ENCODE results near the gene DCANP1. TPM values are rescaled to one million over a fixed set of nuclear protein-coding genes. Genes with fewer than 3 reads are reported as not detected.

DCANP1 gene
- polyA plus RNA-seq, 1 experiment: not detected

DNA sequence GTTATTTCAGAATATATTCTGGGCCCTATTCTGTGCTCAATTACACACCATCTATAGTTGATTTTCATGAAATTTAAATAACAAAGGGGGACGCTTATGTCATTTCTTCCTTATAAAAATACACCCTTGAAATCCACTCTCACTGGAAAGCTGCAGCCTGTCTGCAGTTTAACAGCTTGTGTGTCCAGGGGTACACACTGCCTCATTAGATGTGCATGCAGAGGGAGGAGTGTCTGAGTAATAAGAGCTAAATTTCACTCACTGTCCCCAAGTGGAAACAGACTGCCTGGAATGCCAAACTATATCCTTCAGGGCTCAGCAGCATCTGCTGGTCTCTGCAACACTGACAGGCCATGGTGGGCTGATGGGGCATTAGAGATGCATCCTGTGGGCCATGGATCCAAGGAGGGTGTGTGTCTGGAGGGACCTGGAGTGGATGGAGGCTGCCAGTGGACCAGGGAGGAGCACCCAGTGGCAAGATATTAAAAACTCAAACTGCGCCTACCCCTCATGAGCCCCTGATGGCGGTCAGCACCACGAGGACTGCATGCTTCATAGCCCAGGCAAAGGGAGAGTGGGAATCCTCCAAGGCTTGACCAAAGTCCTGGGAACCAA, 20.8 kb upstream of the DCANP1 start:
- no peak for DNase-seq (ENCODE audit: low read depth, low spot score)
- ChIA-PET POLR2A (no interaction called here), CTCF (interaction anchor here (0.6 to 28.4 kb wide), 2 partner anchors 64 to 91 kb away, joined by 3 to 1313 read pairs; no protein-coding TSS in a partner anchor)
- Histone ChIP-seq H3K4me3 (ENCODE audit: low read depth, low read length) (no peak overlapping the region), H3K27me3 (ENCODE audit: control insufficient read depth, insufficient read depth, low read length) (peaks cover 61% of the 10 kb centered on the region), H3K9me3 (ENCODE audit: control insufficient read depth, insufficient read depth, low read length) (no peaks in the 10 kb centered on the region), H3K27ac (ENCODE audit: low read depth, low read length) (no peak overlapping the region)
- TF ChIP-seq, protein P1, sequence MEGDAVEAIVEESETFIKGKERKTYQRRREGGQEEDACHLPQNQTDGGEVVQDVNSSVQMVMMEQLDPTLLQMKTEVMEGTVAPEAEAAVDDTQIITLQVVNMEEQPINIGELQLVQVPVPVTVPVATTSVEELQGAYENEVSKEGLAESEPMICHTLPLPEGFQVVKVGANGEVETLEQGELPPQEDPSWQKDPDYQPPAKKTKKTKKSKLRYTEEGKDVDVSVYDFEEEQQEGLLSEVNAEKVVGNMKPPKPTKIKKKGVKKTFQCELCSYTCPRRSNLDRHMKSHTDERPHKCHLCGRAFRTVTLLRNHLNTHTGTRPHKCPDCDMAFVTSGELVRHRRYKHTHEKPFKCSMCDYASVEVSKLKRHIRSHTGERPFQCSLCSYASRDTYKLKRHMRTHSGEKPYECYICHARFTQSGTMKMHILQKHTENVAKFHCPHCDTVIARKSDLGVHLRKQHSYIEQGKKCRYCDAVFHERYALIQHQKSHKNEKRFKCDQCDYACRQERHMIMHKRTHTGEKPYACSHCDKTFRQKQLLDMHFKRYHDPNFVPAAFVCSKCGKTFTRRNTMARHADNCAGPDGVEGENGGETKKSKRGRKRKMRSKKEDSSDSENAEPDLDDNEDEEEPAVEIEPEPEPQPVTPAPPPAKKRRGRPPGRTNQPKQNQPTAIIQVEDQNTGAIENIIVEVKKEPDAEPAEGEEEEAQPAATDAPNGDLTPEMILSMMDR (IDR thresholded peaks at IDR 0.05; ENCODE audit: low read depth, low read length): no peak

DNA sequence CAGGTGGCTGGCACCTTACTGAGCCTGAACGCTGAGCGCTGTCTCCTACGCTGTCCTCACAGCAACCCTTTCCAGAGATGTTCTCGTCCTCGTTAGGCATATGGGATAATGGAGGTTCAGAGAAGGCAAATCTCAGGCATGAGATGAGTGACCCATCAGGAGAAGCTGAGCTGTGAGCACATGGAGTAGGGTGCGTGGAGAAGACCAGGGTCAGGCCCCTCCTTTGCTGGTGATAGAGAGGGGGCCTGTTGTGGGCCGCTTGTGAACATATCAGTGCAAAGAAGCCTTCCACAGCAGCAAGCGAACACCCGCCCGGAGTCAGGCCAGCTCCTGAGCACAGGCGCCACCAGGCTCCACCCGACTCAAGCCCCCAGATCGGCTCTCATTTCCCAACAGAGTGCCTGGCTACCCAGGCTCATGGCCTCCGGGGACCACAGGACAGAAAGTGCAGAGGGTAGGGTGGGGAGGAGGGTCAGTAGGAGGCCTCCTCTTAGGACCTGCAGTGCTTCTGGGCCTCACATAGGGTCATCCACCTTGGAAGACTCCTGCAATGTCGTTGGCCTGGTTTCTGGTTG, 20.0 kb upstream of the DCANP1 start:
- Histone ChIP-seq H3K9me3 (ENCODE audit: control insufficient read depth, insufficient read depth, low read length) (no peaks in the 10 kb centered on the region), H3K4me3 (ENCODE audit: low read depth, low read length) (no peak overlapping the region), H3K27me3 (ENCODE audit: control insufficient read depth, insufficient read depth, low read length) (peaks cover 61% of the 10 kb centered on the region), H3K27ac (ENCODE audit: low read depth, low read length) (no peak overlapping the region)
- no peak for DNase-seq (ENCODE audit: low read depth, low spot score)
- TF ChIP-seq, protein P1 (IDR thresholded peaks at IDR 0.05; ENCODE audit: low read depth, low read length): no peak
- POLR2A ChIA-PET: interaction anchor here (1.7 kb wide), 1 partner anchor 85 kb away, joined by 5 read pairs; no protein-coding TSS in a partner anchor
- CTCF ChIA-PET: interaction anchor here (1.1 to 28.4 kb wide), 9 partner anchors 9 to 91 kb away, joined by 3 to 1313 read pairs (median 11); no protein-coding TSS in a partner anchor

DNA sequence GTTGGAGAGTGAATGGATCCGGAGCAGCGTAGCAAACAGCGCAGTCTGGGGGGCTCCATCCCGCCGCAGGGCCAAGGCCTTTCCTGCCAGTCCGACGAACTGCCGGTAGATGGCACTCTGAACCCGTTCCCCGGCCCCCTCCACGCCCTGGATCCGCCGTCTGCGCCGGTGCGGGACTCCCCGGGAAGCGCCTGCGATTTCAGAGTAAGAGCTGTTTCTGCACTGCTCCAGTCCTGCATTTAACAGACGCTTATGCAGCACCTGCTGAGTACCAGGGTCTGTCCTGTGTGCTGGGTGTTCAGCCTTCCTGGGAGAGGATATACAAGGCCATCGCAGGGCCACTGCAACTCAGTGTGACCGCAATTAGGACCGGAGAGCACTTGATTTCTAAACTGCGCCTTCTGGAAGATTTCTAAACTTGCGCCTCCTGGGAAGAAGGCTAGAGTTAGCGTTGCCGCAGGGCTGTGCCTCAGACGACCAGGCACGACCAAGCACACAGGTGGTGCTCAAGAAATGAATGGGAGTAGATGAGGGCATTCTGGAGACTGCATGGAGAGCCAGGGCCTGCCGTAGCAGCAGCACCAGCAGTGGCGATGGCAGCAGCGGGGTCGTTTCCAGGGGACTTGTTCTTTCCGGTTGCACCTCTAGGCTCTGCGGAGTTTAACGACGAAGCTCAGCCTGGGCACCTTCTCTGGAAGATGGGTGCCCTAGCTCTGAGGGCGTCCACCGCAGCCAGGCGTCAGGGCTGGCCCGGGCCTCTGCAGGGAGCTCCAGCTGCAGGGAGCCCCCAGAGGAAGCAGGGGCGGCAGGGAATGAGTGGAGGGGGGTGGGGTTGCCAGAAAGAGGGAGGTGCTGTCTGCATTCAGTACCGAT, 19.3 kb upstream of the DCANP1 start:
- Histone ChIP-seq H3K27me3 (ENCODE audit: control insufficient read depth, insufficient read depth, low read length) (peaks cover 58% of the 10 kb centered on the region), H3K9me3 (ENCODE audit: control insufficient read depth, insufficient read depth, low read length) (no peaks in the 10 kb centered on the region), H3K27ac (ENCODE audit: low read depth, low read length) (no peak overlapping the region), H3K4me3 (ENCODE audit: low read depth, low read length) (peak overlapping the region; percentile 17; the same call in 1 of the 2 replicates)
- ChIA-PET CTCF (interaction anchor here (0.6 to 28.4 kb wide), 34 partner anchors 9 to 621 kb away, joined by 3 to 1313 read pairs (median 4); partner anchors contain the start of genes CXCL14 and TIFAB), POLR2A (interaction anchor here (0.6 to 1.7 kb wide), 2 partner anchors 82 to 85 kb away, joined by 3 to 5 read pairs; no protein-coding TSS in a partner anchor)
- TF ChIP-seq, protein P1 (IDR thresholded peaks at IDR 0.05; ENCODE audit: low read depth, low read length): peak; percentile 87
- no peak for DNase-seq (ENCODE audit: low read depth, low spot score)

DNA sequence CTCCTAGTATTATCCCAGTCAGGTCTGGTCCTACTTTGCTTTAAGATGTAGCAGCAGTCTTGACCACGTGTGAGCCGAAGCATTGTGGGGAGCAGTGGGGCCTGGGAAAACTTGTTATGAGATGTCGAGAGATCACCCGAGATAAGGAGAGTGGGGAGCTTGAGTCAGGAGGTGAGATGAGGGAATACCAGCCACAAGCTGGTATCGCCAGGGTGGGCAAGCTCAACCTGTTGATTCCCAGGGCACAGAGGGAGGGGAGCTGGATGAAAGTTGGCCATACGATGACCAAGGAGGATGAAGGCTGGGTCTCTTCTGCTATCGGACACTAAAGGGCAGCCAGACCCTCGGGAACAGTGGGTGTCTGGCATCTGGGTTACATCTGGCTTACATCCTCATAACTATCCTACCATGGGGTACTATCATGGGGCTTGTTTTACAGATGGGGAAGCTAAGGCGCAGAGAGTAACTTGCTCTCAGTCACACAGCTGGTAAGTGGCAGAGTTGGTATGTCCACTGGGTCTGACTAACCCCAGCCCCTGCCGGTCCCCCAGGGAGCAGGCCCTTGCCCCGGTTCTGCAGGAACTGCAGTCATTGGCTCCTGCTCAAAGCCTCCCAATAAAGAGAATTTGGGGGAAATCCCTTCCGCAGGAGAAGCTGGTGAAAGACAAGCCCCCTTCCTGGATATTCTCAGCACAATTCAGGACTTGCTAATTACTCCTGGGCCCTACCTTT, 18.4 kb upstream of the DCANP1 start:
- POLR2A ChIA-PET: interaction anchor here (1.7 kb wide), 1 partner anchor 86 kb away, joined by 5 read pairs; no protein-coding TSS in a partner anchor
- H3K27me3 ChIP-seq (ENCODE audit: control insufficient read depth, insufficient read depth, low read length): peaks cover 62% of the 10 kb centered on the region
- H3K4me3 ChIP-seq (ENCODE audit: low read depth, low read length): no peak overlapping the region
- H3K27ac ChIP-seq (ENCODE audit: low read depth, low read length): no peak overlapping the region
- no peaks in the 10 kb centered on the region for H3K9me3 ChIP-seq (ENCODE audit: control insufficient read depth, insufficient read depth, low read length)
- CTCF ChIA-PET: interaction anchor here (0.8 to 28.4 kb wide), 23 partner anchors 9 to 364 kb away, joined by 3 to 1313 read pairs (median 6); partner anchors contain the start of genes CXCL14 and TIFAB
- TF ChIP-seq, protein P1 (IDR thresholded peaks at IDR 0.05; ENCODE audit: low read depth, low read length): no peak
- no peak for DNase-seq (ENCODE audit: low read depth, low spot score)

Measured in AG04450 (cell line).